IMR-90 (cell line): ENCODE measurements around the gene GRM6.

Source experiments
- FOS ChIP-seq: fragments of 150-350 bp; IDR thresholded peaks from 2 replicates; pipeline ENCODE4 v1.6.1; 2016; ENCODE audit warnings: low read depth, low read length
- MAZ ChIP-seq: IDR thresholded peaks from 2 replicates; pipeline ENCODE4 v1.6.1; 2012; ENCODE audit warnings: low read depth, mild to moderate bottlenecking, low read length, improper control_type of control experiment, moderate library complexity, borderline replicate concordance
- MXI1 ChIP-seq: IDR thresholded peaks from 2 replicates; pipeline ENCODE4 v1.6.1; 2012; ENCODE audit warnings: low read depth, mild to moderate bottlenecking, low read length, moderate library complexity, borderline replicate concordance
- NFE2L2 ChIP-seq: fragments of 150-350 bp; IDR thresholded peaks from 2 replicates; pipeline ENCODE4 v1.6.1; 2016; ENCODE audit warnings: low read depth, mild to moderate bottlenecking, low read length
- POLR2A ChIP-seq: IDR thresholded peaks from 2 replicates; pipeline ENCODE4 v1.6.1; 2012; ENCODE audit warnings: mild to moderate bottlenecking, low read depth, low read length
- RAD21 ChIP-seq: IDR thresholded peaks from 2 replicates; pipeline ENCODE4 v1.6.1; 2012; ENCODE audit warnings: low read length, improper control_type of control experiment
- RCOR1 ChIP-seq: IDR thresholded peaks from 2 replicates; pipeline ENCODE4 v1.6.1; 2012; ENCODE audit warnings: mild to moderate bottlenecking, low read length, improper control_type of control experiment; ENCODE audit not compliant: insufficient replicate concordance
- RFX5 ChIP-seq: IDR thresholded peaks from 2 replicates; pipeline ENCODE4 v1.8.0; 2012; ENCODE audit warnings: low read depth, mild to moderate bottlenecking, low read length, moderate library complexity
- TF ChIP-seq, protein P1 (sequence below): conservative IDR thresholded peaks from 2 replicates; pipeline ENCODE4 v1.5.1; 2012; ENCODE audit warnings: mild to moderate bottlenecking, low read depth, low read length, improper control_type of control experiment
- TF ChIP-seq, protein P2 (sequence below): fragments of 150-350 bp; IDR thresholded peaks from 2 replicates; pipeline ENCODE4 v1.6.1; 2017; ENCODE audit warnings: mild to moderate bottlenecking, antibody characterized with exemption, low read length, low read depth

DNA sequence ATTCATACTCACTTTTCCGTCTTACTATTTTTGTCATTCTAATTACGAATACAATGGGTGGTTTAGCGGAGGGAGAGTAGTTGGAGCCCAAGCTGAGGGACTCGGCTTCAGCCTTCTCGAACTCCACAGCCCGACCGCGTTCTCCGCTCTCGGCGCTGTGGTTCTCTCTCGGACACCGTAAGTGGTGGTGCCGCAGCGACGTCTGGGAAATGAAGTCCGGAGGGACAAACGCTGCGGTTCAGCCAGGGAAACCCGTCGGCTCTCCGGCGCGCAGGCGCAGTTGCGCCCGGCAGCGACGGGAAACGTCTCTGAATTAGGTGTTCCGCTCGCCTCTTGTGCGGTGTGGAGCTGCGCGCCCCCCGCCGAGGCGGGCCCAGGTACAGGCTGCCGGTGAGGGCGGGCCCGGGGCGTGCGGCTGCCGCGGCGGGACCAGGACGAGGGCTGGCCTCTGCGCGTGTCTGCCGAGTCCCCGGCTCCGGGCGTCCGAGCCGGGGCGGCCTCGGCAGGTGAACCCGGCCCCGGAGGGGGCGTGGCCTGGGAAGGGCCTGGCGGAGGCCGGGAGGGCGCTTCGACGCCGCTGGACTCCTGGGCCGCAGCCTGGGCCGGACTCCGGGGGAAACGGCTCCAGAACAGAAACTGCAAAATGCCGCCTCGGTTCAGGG lies 28.5 kb upstream of the GRM6 start, which contains the start of gene ZNF879:
- no peak for TF ChIP-seq RAD21
- TF ChIP-seq, protein P1, sequence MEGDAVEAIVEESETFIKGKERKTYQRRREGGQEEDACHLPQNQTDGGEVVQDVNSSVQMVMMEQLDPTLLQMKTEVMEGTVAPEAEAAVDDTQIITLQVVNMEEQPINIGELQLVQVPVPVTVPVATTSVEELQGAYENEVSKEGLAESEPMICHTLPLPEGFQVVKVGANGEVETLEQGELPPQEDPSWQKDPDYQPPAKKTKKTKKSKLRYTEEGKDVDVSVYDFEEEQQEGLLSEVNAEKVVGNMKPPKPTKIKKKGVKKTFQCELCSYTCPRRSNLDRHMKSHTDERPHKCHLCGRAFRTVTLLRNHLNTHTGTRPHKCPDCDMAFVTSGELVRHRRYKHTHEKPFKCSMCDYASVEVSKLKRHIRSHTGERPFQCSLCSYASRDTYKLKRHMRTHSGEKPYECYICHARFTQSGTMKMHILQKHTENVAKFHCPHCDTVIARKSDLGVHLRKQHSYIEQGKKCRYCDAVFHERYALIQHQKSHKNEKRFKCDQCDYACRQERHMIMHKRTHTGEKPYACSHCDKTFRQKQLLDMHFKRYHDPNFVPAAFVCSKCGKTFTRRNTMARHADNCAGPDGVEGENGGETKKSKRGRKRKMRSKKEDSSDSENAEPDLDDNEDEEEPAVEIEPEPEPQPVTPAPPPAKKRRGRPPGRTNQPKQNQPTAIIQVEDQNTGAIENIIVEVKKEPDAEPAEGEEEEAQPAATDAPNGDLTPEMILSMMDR = no peak
- no peak for TF ChIP-seq RCOR1
- TF ChIP-seq, protein P2, sequence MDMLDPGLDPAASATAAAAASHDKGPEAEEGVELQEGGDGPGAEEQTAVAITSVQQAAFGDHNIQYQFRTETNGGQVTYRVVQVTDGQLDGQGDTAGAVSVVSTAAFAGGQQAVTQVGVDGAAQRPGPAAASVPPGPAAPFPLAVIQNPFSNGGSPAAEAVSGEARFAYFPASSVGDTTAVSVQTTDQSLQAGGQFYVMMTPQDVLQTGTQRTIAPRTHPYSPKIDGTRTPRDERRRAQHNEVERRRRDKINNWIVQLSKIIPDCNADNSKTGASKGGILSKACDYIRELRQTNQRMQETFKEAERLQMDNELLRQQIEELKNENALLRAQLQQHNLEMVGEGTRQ = no peak
- no peak for TF ChIP-seq POLR2A
- TF ChIP-seq NFE2L2 = no peak
- TF ChIP-seq RFX5 = no peak
- TF ChIP-seq FOS = no peak
- TF ChIP-seq MAZ = peak; percentile 31; the same call in 1 of the 2 replicates
- no peak; the same call in 1 of the 2 replicates for TF ChIP-seq MXI1
